Measurements from ENCODE around the gene MEGF11. TPM values are rescaled to one million over a fixed set of nuclear protein-coding genes. Genes with fewer than 3 reads are reported as not detected.

Gene MEGF11
- total RNA-seq, 1 donor from 2014 or later, result not detected

DNA sequence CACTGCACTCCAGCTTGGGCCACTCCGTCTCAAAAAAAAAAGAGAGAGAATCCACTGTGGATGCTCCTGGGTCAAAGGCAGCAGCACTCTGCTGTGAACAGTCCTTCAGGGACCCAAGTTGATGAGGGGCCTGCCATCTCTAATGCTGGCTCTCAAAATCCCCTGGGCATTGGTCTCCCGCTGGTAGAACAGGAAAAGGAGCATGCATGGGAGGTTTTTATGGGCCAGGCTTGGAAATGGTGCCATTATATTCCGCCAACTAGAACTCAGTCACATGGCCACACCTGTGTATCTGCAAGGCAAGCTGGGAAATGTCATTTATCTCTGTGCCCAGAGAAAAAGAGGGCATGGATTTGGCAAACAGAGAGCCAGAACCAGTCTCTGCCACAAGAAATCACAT is 36.5 kb upstream of the MEGF11 start:
- Mint-ChIP-seq H3K4me1 (ENCODE audit: low read depth) (peaks cover 36% of the 10 kb centered on the region), H3K36me3 (ENCODE audit: low read depth) (peaks cover 4% of the 10 kb centered on the region), H3K27me3 (ENCODE audit: insufficient read depth) (no peaks in the 10 kb centered on the region), H3K4me3 (no peak overlapping the region), H3K9me3 (no peaks in the 10 kb centered on the region), H3K27ac (no peak overlapping the region)
- no peak for DNase-seq (ENCODE audit: low spot score)
- intact Hi-C loops (cut with micrococcal nuclease), result loop anchor here (5.0 kb wide), 3 partner anchors 97 to 418 kb away; partner anchors contain the start of genes MAP2K1 and SMAD6

DNA sequence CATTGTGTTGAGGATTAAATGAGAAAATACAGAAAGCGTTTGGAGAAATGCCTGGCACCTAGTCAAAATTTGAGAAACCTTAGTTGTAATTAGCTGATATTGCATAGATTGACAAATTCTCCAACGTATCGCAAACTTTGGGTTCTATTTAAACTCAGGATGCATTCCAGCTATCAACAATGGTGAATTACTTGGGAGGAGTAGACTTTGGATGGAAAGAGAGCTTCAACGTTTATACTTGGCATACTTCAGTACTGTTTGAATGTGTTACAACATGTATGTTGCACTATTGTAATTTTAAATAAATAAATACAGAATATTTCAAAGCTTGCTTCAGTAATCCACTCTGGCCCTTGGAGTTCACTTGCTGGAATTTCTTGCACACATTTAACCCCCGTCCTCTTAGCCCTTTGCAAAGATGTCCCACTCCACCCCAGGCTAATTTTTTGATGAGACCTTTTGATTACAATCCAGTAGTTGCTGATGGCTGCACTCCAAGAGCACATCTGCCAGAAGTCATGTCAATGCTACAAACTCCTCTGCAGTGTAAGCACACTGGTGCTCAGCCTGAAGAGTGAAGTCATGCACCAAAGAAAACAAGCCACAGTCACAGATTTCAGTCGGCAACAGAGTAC is 35.1 kb upstream of the MEGF11 start:
- Mint-ChIP-seq H3K27ac (no peak overlapping the region), H3K4me1 (ENCODE audit: low read depth) (peaks cover 29% of the 10 kb centered on the region), H3K9me3 (no peaks in the 10 kb centered on the region), H3K4me3 (no peak overlapping the region), H3K27me3 (ENCODE audit: insufficient read depth) (no peaks in the 10 kb centered on the region), H3K36me3 (ENCODE audit: low read depth) (no peaks in the 10 kb centered on the region)
- intact Hi-C loops (cut with micrococcal nuclease), result loop anchor here (10.0 kb wide), 1 partner anchor 304 kb away; no protein-coding TSS in a partner anchor
- no peak for DNase-seq (ENCODE audit: low spot score)

DNA sequence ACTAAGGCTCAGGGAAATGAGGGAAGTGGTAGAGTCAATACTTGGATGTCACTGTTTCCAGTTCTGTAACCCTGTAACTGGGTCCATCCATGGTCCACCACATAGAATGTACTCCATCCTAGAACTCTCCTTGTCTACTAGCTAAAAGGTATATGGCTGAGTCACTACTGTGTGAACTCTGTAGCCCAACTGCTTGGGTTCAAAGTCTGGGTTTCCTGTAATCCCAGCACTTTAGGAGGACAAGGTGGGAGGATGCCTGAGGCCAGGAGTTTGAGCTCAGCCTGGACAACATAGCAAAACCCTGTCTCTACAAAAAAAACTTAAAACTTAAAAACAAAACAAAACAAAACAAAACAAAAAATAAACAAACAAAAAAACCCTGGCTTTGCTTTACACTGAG is 34.5 kb upstream of the MEGF11 start:
- Mint-ChIP-seq H3K27me3 (ENCODE audit: insufficient read depth) (no peaks in the 10 kb centered on the region), H3K9me3 (no peaks in the 10 kb centered on the region), H3K4me3 (no peak overlapping the region), H3K27ac (no peak overlapping the region), H3K4me1 (ENCODE audit: low read depth) (peaks cover 29% of the 10 kb centered on the region), H3K36me3 (ENCODE audit: low read depth) (no peaks in the 10 kb centered on the region)
- intact Hi-C loops (cut with micrococcal nuclease), result loop anchor here (10.0 kb wide), 1 partner anchor 303 kb away; no protein-coding TSS in a partner anchor
- DNase-seq (ENCODE audit: low spot score), result no peak

DNA sequence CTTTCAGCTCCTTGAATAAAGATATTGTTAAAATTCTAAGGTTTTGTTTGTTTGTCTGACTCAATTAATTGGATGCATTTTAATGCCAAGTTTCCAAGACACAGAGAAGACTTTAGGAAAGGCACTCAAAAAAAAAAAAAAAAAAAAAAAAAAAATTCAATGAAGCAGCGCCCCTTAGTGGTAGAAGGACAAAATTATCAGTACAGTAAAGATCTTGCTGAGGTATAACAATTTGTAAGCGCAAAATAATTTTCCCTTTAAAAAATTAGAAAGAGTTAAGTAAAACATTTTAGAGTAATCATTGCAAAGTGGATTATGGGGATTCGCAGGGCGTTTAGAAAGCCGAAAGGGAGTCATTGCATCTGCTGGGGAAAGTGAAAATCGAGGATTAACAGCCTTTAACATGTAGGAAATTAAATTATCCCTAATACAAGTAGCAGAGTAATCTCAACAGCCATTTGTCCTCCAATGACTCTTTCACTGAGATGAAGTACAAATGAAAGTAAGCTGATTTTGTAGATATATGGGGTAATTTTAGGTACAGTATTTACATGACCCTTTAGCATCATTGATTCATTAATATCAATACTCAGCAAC is 34.0 kb upstream of the MEGF11 start:
- no peak for DNase-seq (ENCODE audit: low spot score)
- H3K4me3 Mint-ChIP-seq, result no peak overlapping the region
- H3K27ac Mint-ChIP-seq, result no peak overlapping the region
- H3K36me3 Mint-ChIP-seq (ENCODE audit: low read depth), result no peaks in the 10 kb centered on the region
- no peaks in the 10 kb centered on the region for H3K27me3 Mint-ChIP-seq (ENCODE audit: insufficient read depth)
- peaks cover 26% of the 10 kb centered on the region for H3K4me1 Mint-ChIP-seq (ENCODE audit: low read depth)
- H3K9me3 Mint-ChIP-seq, result no peaks in the 10 kb centered on the region
- intact Hi-C loops (cut with micrococcal nuclease), result loop anchor here (10.0 kb wide), 1 partner anchor 303 kb away; no protein-coding TSS in a partner anchor

DNA sequence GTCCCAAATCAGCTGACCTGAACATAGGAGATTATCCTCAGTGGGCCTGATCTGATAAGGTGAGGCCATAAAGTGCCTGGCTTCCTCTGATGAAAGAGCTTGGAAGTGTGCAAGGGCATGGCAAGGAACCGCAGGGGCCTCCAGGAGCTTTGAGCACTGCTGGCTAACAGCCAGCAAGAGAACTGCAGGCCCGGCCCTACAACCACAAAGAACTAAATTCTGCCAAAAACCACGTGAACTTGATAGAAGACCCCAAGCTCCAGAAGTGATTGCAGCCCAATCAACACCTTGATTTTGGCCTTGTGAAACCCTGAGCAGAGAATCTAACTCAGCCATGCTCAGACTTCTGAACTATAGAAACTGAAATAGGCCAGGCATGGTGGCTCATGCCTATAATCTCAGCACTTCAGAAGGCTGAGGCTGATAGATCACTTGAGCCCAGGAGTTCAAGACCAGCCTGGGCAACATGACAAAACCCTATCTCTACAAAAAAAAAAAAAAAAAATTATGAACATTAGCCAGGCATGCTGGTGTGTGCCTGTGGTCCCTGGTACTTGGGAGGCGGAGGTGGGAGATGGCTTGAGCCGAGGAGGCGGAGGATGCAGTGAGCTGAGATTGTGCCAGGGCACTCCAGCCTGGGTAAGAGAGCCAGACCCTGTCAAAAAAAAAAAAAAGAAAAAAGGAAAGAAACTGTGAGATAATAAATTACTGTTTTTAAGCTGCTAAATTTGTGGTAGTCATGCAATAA is 32.2 kb upstream of the MEGF11 start:
- no peak overlapping the region for H3K27ac Mint-ChIP-seq
- peaks cover 6% of the 10 kb centered on the region for H3K27me3 Mint-ChIP-seq (ENCODE audit: insufficient read depth)
- no peaks in the 10 kb centered on the region for H3K9me3 Mint-ChIP-seq
- no peak overlapping the region for H3K4me3 Mint-ChIP-seq
- DNase-seq (ENCODE audit: low spot score), result no peak
- intact Hi-C loops (cut with micrococcal nuclease), result loop anchor here (10.0 kb wide), 1 partner anchor 301 kb away; no protein-coding TSS in a partner anchor
- no peaks in the 10 kb centered on the region for H3K36me3 Mint-ChIP-seq (ENCODE audit: low read depth)
- H3K4me1 Mint-ChIP-seq (ENCODE audit: low read depth), result peaks cover 14% of the 10 kb centered on the region

DNA sequence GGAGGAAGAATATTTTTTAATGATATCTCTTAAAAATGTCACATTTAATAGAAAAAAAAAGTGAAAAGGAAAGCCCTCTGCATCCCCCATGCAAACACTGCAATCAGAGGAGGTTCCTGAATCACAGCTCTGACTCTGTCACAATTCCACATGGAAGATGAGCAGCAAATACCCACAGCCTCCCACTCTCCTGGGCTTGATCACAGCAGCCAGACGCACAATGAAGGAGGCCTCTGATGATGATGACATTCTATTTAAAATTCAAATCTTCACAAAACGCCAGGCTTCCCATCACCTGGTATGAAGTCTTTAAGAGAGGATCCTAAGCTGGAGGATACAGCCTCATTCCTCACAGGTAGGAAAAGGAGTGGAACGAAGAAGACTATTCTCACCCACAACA is 30.7 kb upstream of the MEGF11 start:
- intact Hi-C loops (cut with micrococcal nuclease), result loop anchor here (10.0 kb wide), 1 partner anchor 299 kb away; no protein-coding TSS in a partner anchor
- Mint-ChIP-seq H3K27ac (no peak overlapping the region), H3K27me3 (ENCODE audit: insufficient read depth) (peaks cover 14% of the 10 kb centered on the region), H3K9me3 (no peaks in the 10 kb centered on the region), H3K4me1 (ENCODE audit: low read depth) (peaks cover 7% of the 10 kb centered on the region), H3K4me3 (no peak overlapping the region), H3K36me3 (ENCODE audit: low read depth) (no peaks in the 10 kb centered on the region)
- no peak for DNase-seq (ENCODE audit: low spot score)

DNA sequence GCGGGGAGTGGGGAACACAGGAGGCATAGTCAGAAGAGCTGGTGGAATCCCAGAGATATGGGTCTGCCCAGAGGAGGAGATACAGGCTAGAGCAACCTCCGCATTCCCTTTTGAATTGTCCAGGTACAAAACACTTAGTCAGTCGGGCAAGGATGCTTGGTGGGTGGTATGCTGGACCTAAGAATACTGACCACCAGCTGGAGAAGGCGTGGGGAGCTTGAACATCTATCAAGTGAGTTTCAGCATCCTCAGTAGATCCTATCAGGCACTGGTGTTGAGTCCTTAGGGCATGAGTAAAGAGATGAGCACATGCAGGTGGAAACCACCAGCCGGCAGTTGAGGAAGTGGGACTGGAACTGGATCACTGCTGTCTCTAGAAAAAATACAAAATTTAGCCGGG is 25.1 kb upstream of the MEGF11 start:
- Mint-ChIP-seq H3K4me1 (ENCODE audit: low read depth) (no peaks in the 10 kb centered on the region), H3K9me3 (no peaks in the 10 kb centered on the region), H3K27me3 (ENCODE audit: insufficient read depth) (peaks cover 21% of the 10 kb centered on the region), H3K27ac (no peak overlapping the region), H3K36me3 (ENCODE audit: low read depth) (no peaks in the 10 kb centered on the region), H3K4me3 (no peak overlapping the region)
- intact Hi-C loops (cut with micrococcal nuclease), result no loop called here
- DNase-seq (ENCODE audit: low spot score), result no peak

DNA sequence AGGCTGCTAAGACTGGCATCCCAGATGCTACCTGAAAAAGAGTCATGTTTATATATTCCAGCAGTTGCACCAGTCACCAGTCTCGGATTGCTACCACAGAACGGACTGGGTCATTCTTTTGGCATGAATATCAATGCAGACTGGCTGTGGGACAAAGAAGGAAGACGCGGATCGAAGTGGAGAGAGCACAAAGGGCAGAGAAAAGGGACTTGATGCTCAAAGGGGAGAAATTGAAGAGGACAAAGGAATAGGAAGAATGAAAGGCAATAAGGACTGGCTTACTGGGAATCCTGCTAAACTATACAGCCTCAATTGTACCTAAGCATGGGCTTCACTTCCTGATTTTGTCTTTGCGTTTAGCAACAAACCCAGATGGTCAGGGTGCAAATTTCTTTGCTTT is 24.5 kb upstream of the MEGF11 start:
- no peak for DNase-seq (ENCODE audit: low spot score)

DNA sequence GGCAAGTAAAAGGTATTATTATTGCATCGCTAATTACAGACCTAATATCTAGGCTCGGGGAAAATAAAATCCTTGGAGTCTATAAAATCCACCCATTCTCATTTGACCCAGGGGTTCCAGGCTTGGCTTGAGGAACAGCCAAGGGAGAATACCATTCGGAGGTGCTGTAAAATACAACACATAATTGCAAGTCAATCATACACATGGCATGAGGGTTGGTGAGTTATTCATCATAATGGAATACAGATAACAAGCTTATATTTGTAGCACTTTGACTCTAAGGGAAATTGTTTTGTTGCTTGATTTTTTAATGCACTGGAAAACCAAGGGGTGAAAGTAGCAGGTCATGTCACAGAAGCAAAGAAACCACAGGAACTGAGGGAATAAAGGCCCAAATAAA is 23.0 kb upstream of the MEGF11 start:
- intact Hi-C loops (cut with micrococcal nuclease), result no loop called here
- H3K27ac Mint-ChIP-seq, result no peak overlapping the region
- H3K36me3 Mint-ChIP-seq (ENCODE audit: low read depth), result no peaks in the 10 kb centered on the region

More for the DNA sequence above, 24.5 kb upstream of the MEGF11 start:
- Mint-ChIP-seq H3K9me3 (no peaks in the 10 kb centered on the region), H3K27ac (no peak overlapping the region), H3K27me3 (ENCODE audit: insufficient read depth) (peaks cover 21% of the 10 kb centered on the region), H3K36me3 (ENCODE audit: low read depth) (no peaks in the 10 kb centered on the region), H3K4me3 (no peak overlapping the region), H3K4me1 (ENCODE audit: low read depth) (no peaks in the 10 kb centered on the region)
- intact Hi-C loops (cut with micrococcal nuclease), result no loop called here

DNA sequence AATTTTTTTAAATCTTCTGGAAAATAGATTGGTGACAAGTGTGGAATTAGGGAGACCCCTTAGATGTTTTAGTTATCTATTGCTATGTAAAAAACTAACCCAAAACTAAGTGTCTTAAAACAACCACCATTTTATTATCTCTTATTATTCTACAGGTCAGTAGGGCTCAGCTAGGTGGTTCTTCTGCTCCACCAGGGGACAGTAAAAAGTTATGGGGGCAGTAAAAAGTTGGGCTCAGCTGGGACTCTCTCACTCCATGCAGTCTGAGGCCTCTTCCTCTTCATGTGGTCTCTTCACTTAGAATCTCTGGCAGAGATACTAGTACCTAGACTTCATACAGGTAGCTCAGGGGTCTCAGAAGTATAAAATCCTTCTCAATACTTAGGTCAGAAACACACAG is 21.8 kb upstream of the MEGF11 start:
- H3K27me3 Mint-ChIP-seq (ENCODE audit: insufficient read depth), result peaks cover 16% of the 10 kb centered on the region

More for the DNA sequence above, 23.0 kb upstream of the MEGF11 start:
- Mint-ChIP-seq H3K27me3 (ENCODE audit: insufficient read depth) (peaks cover 21% of the 10 kb centered on the region), H3K9me3 (no peaks in the 10 kb centered on the region), H3K4me3 (no peak overlapping the region), H3K4me1 (ENCODE audit: low read depth) (no peaks in the 10 kb centered on the region)
- DNase-seq (ENCODE audit: low spot score), result no peak

DNA sequence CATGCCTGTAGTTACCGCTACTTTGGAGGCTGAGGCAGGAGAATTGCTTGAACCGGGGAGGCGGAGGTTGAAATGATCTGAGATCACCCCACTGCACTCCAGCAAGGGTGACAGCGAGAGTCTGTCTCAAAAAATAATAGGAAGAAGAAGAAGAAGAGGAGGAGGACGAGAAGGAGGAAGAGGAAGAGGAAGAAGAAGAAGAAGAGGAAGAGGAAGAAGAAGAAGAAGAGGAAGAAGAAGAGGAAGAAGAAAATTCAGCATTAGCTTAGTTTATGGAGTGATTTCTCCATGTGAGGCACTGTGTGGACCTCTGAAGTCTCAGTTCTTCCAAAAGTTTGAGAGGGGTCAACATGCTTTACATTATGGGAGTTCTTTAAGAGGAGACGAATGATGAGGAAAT is 17.4 kb upstream of the MEGF11 start:
- no peak overlapping the region for H3K27ac Mint-ChIP-seq
- H3K36me3 Mint-ChIP-seq (ENCODE audit: low read depth), result no peaks in the 10 kb centered on the region
- peaks cover 16% of the 10 kb centered on the region for H3K27me3 Mint-ChIP-seq (ENCODE audit: insufficient read depth)
- no peak overlapping the region for H3K4me3 Mint-ChIP-seq
- no peaks in the 10 kb centered on the region for H3K9me3 Mint-ChIP-seq
- DNase-seq (ENCODE audit: low spot score), result no peak
- H3K4me1 Mint-ChIP-seq (ENCODE audit: low read depth), result no peaks in the 10 kb centered on the region
- intact Hi-C loops (cut with micrococcal nuclease), result no loop called here

More for the DNA sequence above, 21.8 kb upstream of the MEGF11 start:
- Mint-ChIP-seq H3K4me1 (ENCODE audit: low read depth) (no peaks in the 10 kb centered on the region), H3K27ac (no peak overlapping the region), H3K36me3 (ENCODE audit: low read depth) (no peaks in the 10 kb centered on the region), H3K9me3 (no peaks in the 10 kb centered on the region), H3K4me3 (no peak overlapping the region)
- intact Hi-C loops (cut with micrococcal nuclease), result no loop called here
- no peak for DNase-seq (ENCODE audit: low spot score)

DNA sequence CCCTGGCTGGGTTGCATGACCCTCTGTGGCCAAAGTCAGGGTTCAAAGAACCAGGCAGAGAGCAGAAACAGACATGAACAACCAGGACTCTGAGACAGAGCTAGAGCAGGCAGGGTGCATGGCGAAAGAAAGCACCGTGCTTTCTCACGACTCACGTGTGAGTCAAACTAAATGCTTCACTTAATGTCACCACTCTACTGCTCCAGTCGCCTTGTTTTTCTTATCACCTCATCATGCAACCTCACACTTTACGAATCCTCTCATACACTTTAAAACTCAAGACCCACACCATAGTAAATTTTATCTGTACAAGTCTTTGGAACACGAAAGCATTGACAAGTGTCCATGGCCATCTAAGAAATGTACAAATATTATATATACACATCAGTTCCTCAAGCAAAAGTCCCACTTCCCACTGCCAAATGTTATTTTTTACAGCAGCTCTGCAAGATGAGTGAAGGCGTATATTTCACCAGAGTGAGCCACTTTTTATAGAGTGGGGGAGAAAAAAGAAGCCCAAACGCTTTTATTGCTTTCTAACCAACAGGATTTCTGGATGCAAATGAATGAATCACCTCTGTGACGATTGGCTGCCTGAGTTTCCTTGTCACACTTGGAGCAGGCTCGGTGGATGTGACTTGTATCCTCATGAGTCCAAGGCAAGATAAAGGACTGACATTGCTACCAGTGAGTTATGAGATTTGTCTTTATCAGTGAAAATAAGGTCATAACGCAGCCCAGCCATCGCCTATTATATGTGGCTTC is 16.0 kb upstream of the MEGF11 start:
- Mint-ChIP-seq H3K36me3 (ENCODE audit: low read depth) (no peaks in the 10 kb centered on the region), H3K4me3 (no peak overlapping the region), H3K27ac (no peak overlapping the region), H3K27me3 (ENCODE audit: insufficient read depth) (peaks cover 16% of the 10 kb centered on the region), H3K4me1 (ENCODE audit: low read depth) (no peaks in the 10 kb centered on the region), H3K9me3 (no peaks in the 10 kb centered on the region)
- intact Hi-C loops (cut with micrococcal nuclease), result no loop called here
- DNase-seq (ENCODE audit: low spot score), result no peak

All from activated T-helper 1 cell treated with anti-CD3 and anti-CD28 coated beads, Interleukin-12 subunit alpha, Interleukin-12 subunit beta, Interleukin-2, Interleukin-4 antibody, amounts not matched to agents 30 ng/mL and 10 ng/mL and 1 ng/mL, durations not matched to agents 14 hours and 24 hours and 36 hours (primary cell).